Parathyroid adenoma (tissue), 2 donors: ENCODE results near the gene COL6A3.

Source experiments
- H2AFZ ChIP-seq: fragments of 300-600 bp; sonication (generic); one replicate; pipeline ENCODE4 v1.7.0; 2017; ENCODE audit warnings: antibody characterized with exemption, mild to moderate bottlenecking
- H3K27ac ChIP-seq: fragments of 300-600 bp; sonication (generic); one replicate; pipeline ENCODE4 v1.7.0; 2017
- H3K27me3 ChIP-seq: fragments of 300-600 bp; sonication (generic); one replicate; pipeline ENCODE4 v1.7.0; 2017; ENCODE audit warnings: low read length; ENCODE audit not compliant: control insufficient read depth, insufficient read depth
- H3K36me3 ChIP-seq: fragments of 300-600 bp; sonication (generic); one replicate; pipeline ENCODE4 v1.7.0; 2017; ENCODE audit warnings: low read length; ENCODE audit not compliant: control insufficient read depth, insufficient read depth
- H3K4me1 ChIP-seq: fragments of 300-600 bp; sonication (generic); one replicate; pipeline ENCODE4 v1.7.0; 2017; ENCODE audit warnings: control low read depth
- H3K4me2 ChIP-seq: fragments of 300-600 bp; sonication (generic); one replicate; pipeline ENCODE4 v1.7.0; 2017; ENCODE audit warnings: low read length
- H3K4me3 ChIP-seq: fragments of 300-600 bp; sonication (generic); one replicate; pipeline ENCODE4 v1.7.0; 2017; ENCODE audit warnings: low read depth, low read length
- H3K79me2 ChIP-seq: fragments of 300-600 bp; sonication (generic); one replicate; pipeline ENCODE4 v1.7.0; 2017; ENCODE audit warnings: control low read depth
- H3K9ac ChIP-seq: fragments of 300-600 bp; sonication (generic); one replicate; pipeline ENCODE4 v1.7.0; 2017; ENCODE audit warnings: mild to moderate bottlenecking
- H3K9me3 ChIP-seq: fragments of 300-600 bp; sonication (generic); one replicate; pipeline ENCODE4 v1.7.0; 2017; ENCODE audit warnings: low read length; ENCODE audit not compliant: control insufficient read depth
- CTCF ChIP-seq: fragments of 300-600 bp; sonication (generic); IDR thresholded peaks from one replicate; pipeline ENCODE4 v1.7.0; 2017; ENCODE audit warnings: antibody characterized with exemption, mild to moderate bottlenecking
- donor health status: primary hyperparathyroidism.

Gene COL6A3

GRCh38 chr2:237383991-237384671 is 29.8 kb downstream of the COL6A3 start:
- H3K27ac ChIP-seq = no peak overlapping the region
- no peak for TF ChIP-seq CTCF

GRCh38 chr2:237380768-237381167 is 33.2 kb downstream of the COL6A3 start:
- H3K79me2 ChIP-seq = no peaks in the 10 kb centered on the region
- no peak overlapping the region for H3K4me2 ChIP-seq
- TF ChIP-seq CTCF = no peak
- H3K36me3 ChIP-seq = no peaks in the 10 kb centered on the region
- no peak overlapping the region for H2AFZ ChIP-seq
- H3K9ac ChIP-seq = no peak overlapping the region
- H3K4me1 ChIP-seq = no peaks in the 10 kb centered on the region
- H3K27me3 ChIP-seq = no peaks in the 10 kb centered on the region
- H3K4me3 ChIP-seq = no peak overlapping the region
- H3K9me3 ChIP-seq = no peaks in the 10 kb centered on the region
- H3K27ac ChIP-seq = no peak overlapping the region

More at GRCh38 chr2:237383991-237384671, 29.8 kb downstream of the COL6A3 start:
- no peak overlapping the region for H2AFZ ChIP-seq
- no peak overlapping the region for H3K4me2 ChIP-seq
- no peak overlapping the region for H3K9ac ChIP-seq
- no peaks in the 10 kb centered on the region for H3K9me3 ChIP-seq
- no peaks in the 10 kb centered on the region for H3K27me3 ChIP-seq
- H3K36me3 ChIP-seq = no peaks in the 10 kb centered on the region
- no peak overlapping the region for H3K4me3 ChIP-seq
- H3K4me1 ChIP-seq = no peaks in the 10 kb centered on the region
- no peaks in the 10 kb centered on the region for H3K79me2 ChIP-seq

GRCh38 chr2:237379636-237380035 is 34.3 kb downstream of the COL6A3 start:
- Histone ChIP-seq H3K4me1 (no peaks in the 10 kb centered on the region), H3K9ac (no peak overlapping the region), H3K36me3 (no peaks in the 10 kb centered on the region), H3K4me3 (no peak overlapping the region), H3K4me2 (no peak overlapping the region), H3K9me3 (no peaks in the 10 kb centered on the region), H3K27ac (no peak overlapping the region), H3K27me3 (no peaks in the 10 kb centered on the region), H3K79me2 (no peaks in the 10 kb centered on the region), H2AFZ (no peak overlapping the region)
- TF ChIP-seq CTCF = no peak

GRCh38 chr2:237378650-237379049 is 35.3 kb downstream of the COL6A3 start:
- H3K4me3 ChIP-seq = no peak overlapping the region

More at GRCh38 chr2:237378650-237379049, 35.3 kb downstream of the COL6A3 start:
- Histone ChIP-seq H3K4me2 (no peak overlapping the region), H2AFZ (no peak overlapping the region), H3K27ac (no peak overlapping the region), H3K9me3 (no peaks in the 10 kb centered on the region), H3K36me3 (no peaks in the 10 kb centered on the region), H3K9ac (no peak overlapping the region), H3K27me3 (no peaks in the 10 kb centered on the region), H3K4me1 (no peaks in the 10 kb centered on the region), H3K79me2 (no peaks in the 10 kb centered on the region)
- TF ChIP-seq CTCF = no peak
